Parathyroid adenoma (tissue), 2 donors: ENCODE results near the gene DSCAML1.

Source experiments
- H2AFZ ChIP-seq: fragments of 300-600 bp; sonication (generic); one replicate; pipeline ENCODE4 v1.7.0; 2017; ENCODE audit warnings: antibody characterized with exemption, mild to moderate bottlenecking
- H3K27ac ChIP-seq: fragments of 300-600 bp; sonication (generic); one replicate; pipeline ENCODE4 v1.7.0; 2017
- H3K27me3 ChIP-seq: fragments of 300-600 bp; sonication (generic); one replicate; pipeline ENCODE4 v1.7.0; 2017; ENCODE audit warnings: low read length; ENCODE audit not compliant: control insufficient read depth, insufficient read depth
- H3K36me3 ChIP-seq: fragments of 300-600 bp; sonication (generic); one replicate; pipeline ENCODE4 v1.7.0; 2017; ENCODE audit warnings: low read length; ENCODE audit not compliant: control insufficient read depth, insufficient read depth
- H3K4me1 ChIP-seq: fragments of 300-600 bp; sonication (generic); one replicate; pipeline ENCODE4 v1.7.0; 2017; ENCODE audit warnings: control low read depth
- H3K4me2 ChIP-seq: fragments of 300-600 bp; sonication (generic); one replicate; pipeline ENCODE4 v1.7.0; 2017; ENCODE audit warnings: low read length
- H3K4me3 ChIP-seq: fragments of 300-600 bp; sonication (generic); one replicate; pipeline ENCODE4 v1.7.0; 2017; ENCODE audit warnings: low read depth, low read length
- H3K79me2 ChIP-seq: fragments of 300-600 bp; sonication (generic); one replicate; pipeline ENCODE4 v1.7.0; 2017; ENCODE audit warnings: control low read depth
- H3K9ac ChIP-seq: fragments of 300-600 bp; sonication (generic); one replicate; pipeline ENCODE4 v1.7.0; 2017; ENCODE audit warnings: mild to moderate bottlenecking
- H3K9me3 ChIP-seq: fragments of 300-600 bp; sonication (generic); one replicate; pipeline ENCODE4 v1.7.0; 2017; ENCODE audit warnings: low read length; ENCODE audit not compliant: control insufficient read depth
- CTCF ChIP-seq: fragments of 300-600 bp; sonication (generic); IDR thresholded peaks from one replicate; pipeline ENCODE4 v1.7.0; 2017; ENCODE audit warnings: antibody characterized with exemption, mild to moderate bottlenecking
- donor health status: primary hyperparathyroidism.

Gene DSCAML1

GRCh38 chr11:117579161-117579560 is 217.9 kb downstream of the DSCAML1 start:
- Histone ChIP-seq H3K27ac (no peak overlapping the region), H3K4me2 (no peak overlapping the region), H3K79me2 (no peaks in the 10 kb centered on the region), H2AFZ (no peak overlapping the region), H3K36me3 (no peaks in the 10 kb centered on the region), H3K4me1 (no peaks in the 10 kb centered on the region), H3K9me3 (no peaks in the 10 kb centered on the region), H3K4me3 (no peak overlapping the region), H3K27me3 (no peaks in the 10 kb centered on the region), H3K9ac (no peak overlapping the region)
- no peak for TF ChIP-seq CTCF

- no peaks in the 10 kb centered on the region for H3K27me3 ChIP-seq
- H2AFZ ChIP-seq: no peak overlapping the region
- no peaks in the 10 kb centered on the region for H3K79me2 ChIP-seq
- H3K36me3 ChIP-seq: no peaks in the 10 kb centered on the region
- no peak for TF ChIP-seq CTCF
- H3K4me1 ChIP-seq: no peaks in the 10 kb centered on the region
- no peak overlapping the region for H3K4me2 ChIP-seq
- no peak overlapping the region for H3K9ac ChIP-seq
- H3K4me3 ChIP-seq: no peak overlapping the region
- no peak overlapping the region for H3K27ac ChIP-seq
- no peaks in the 10 kb centered on the region for H3K9me3 ChIP-seq
These were observed 221.2 kb downstream of the DSCAML1 start for GRCh38 chr11:117575856-117576255.

GRCh38 chr11:117574551-117574950 is 222.5 kb downstream of the DSCAML1 start:
- no peak overlapping the region for H3K4me2 ChIP-seq
- no peak overlapping the region for H2AFZ ChIP-seq
- H3K4me3 ChIP-seq: no peak overlapping the region
- H3K36me3 ChIP-seq: no peaks in the 10 kb centered on the region
- H3K27ac ChIP-seq: no peak overlapping the region
- no peaks in the 10 kb centered on the region for H3K4me1 ChIP-seq
- TF ChIP-seq CTCF: no peak
- H3K79me2 ChIP-seq: no peaks in the 10 kb centered on the region
- H3K27me3 ChIP-seq: no peaks in the 10 kb centered on the region
- H3K9me3 ChIP-seq: no peaks in the 10 kb centered on the region
- no peak overlapping the region for H3K9ac ChIP-seq

- H3K4me3 ChIP-seq: no peak overlapping the region
- no peak overlapping the region for H3K27ac ChIP-seq
- H3K79me2 ChIP-seq: no peaks in the 10 kb centered on the region
- H3K4me2 ChIP-seq: no peak overlapping the region
- no peaks in the 10 kb centered on the region for H3K9me3 ChIP-seq
- no peaks in the 10 kb centered on the region for H3K4me1 ChIP-seq
- H3K9ac ChIP-seq: no peak overlapping the region
- no peaks in the 10 kb centered on the region for H3K36me3 ChIP-seq
- no peak overlapping the region for H2AFZ ChIP-seq
- no peaks in the 10 kb centered on the region for H3K27me3 ChIP-seq
- TF ChIP-seq CTCF: no peak
These were observed 223.7 kb downstream of the DSCAML1 start for GRCh38 chr11:117573326-117573725.

GRCh38 chr11:117572671-117573070 is 224.3 kb downstream of the DSCAML1 start:
- no peak for TF ChIP-seq CTCF
- no peaks in the 10 kb centered on the region for H3K9me3 ChIP-seq
- no peak overlapping the region for H3K4me3 ChIP-seq
- no peaks in the 10 kb centered on the region for H3K79me2 ChIP-seq
- H3K4me1 ChIP-seq: no peaks in the 10 kb centered on the region
- H3K9ac ChIP-seq: no peak overlapping the region
- no peaks in the 10 kb centered on the region for H3K27me3 ChIP-seq
- no peak overlapping the region for H2AFZ ChIP-seq
- H3K4me2 ChIP-seq: no peak overlapping the region
- H3K27ac ChIP-seq: no peak overlapping the region
- H3K36me3 ChIP-seq: no peaks in the 10 kb centered on the region
